Measurements from ENCODE around the gene TES. TPM values are rescaled to one million over a fixed set of nuclear protein-coding genes. Genes with fewer than 3 reads are reported as not detected.

The TES gene
- total and polyA plus RNA-seq, 12 donors: 9.4 to 38.5 (median 16.9) TPM

GRCh38 chr7:116177009-116177408 lies 33.3 kb upstream of the TES start:
- ATAC-seq: no peak
- DNase-seq: no peak
- Histone ChIP-seq H3K4me3 (no peak overlapping the region), H3K27ac (no peak overlapping the region), H3K4me1 (no peaks in the 10 kb centered on the region), H3K9me3 (peaks cover 0 to 10% (median 0%) of the 10 kb centered on the region in 11 donors), H3K36me3 (no peaks in the 10 kb centered on the region), H3K27me3 (no peaks in the 10 kb centered on the region)
- 75 to 76% methylated on average over 3 of the region's 3 CpGs for WGBS, 2 donors
- TF ChIP-seq CTCF (IDR thresholded peaks at IDR 0.05): no peak
- intact Hi-C loops (cut with DNase I): loop anchor here in 6 of 10 donors (5.0 to 10.0 kb wide), 6 partner anchors 410 to 638 kb away; no protein-coding TSS in a partner anchor

GRCh38 chr7:116180302-116180701 lies 30.0 kb upstream of the TES start:
- ATAC-seq: peak in 6 of 8 donors; percentile 42 to 78 (median 58)
- TF ChIP-seq CTCF (IDR thresholded peaks at IDR 0.05): peak; percentile 61 to 88 (median 79)
- no peaks in the 10 kb centered on the region for H3K4me1 ChIP-seq
- H3K27ac ChIP-seq: no peak overlapping the region
- peak in 1 of 2 donors; percentile 14 for DNase-seq
- no peaks in the 10 kb centered on the region for H3K36me3 ChIP-seq
- intact Hi-C loops (cut with DNase I): loop anchor here in 9 of 10 donors (1.0 to 10.0 kb wide), 7 partner anchors 52 to 407 kb away; no protein-coding TSS in a partner anchor
- peaks cover 0 to 15% (median 4%) of the 10 kb centered on the region in 11 donors for H3K9me3 ChIP-seq
- WGBS, 2 donors: 46 to 57% methylated on average over 2 of the region's 2 CpGs
- no peak overlapping the region for H3K4me3 ChIP-seq
- H3K27me3 ChIP-seq: no peaks in the 10 kb centered on the region

- Histone ChIP-seq H3K27ac (no peak overlapping the region), H3K9me3 (peaks cover 0 to 14% (median 4%) of the 10 kb centered on the region in 11 donors), H3K4me3 (no peak overlapping the region), H3K27me3 (no peaks in the 10 kb centered on the region), H3K4me1 (no peaks in the 10 kb centered on the region), H3K36me3 (no peaks in the 10 kb centered on the region)
- intact Hi-C loops (cut with DNase I): loop anchor here in 6 of 10 donors (5.0 to 10.0 kb wide), 4 partner anchors 50 to 405 kb away; no protein-coding TSS in a partner anchor
- no peak for DNase-seq
- 94 to 95% methylated on average over 30 of the region's 30 CpGs for WGBS, 2 donors
- no peak for TF ChIP-seq CTCF (IDR thresholded peaks at IDR 0.05)
- ATAC-seq: no peak
These were observed 28.3 kb upstream of the TES start for GRCh38 chr7:116182023-116182422.

- 91 to 94% methylated on average over 6 of the region's 6 CpGs for WGBS, 2 donors
- Histone ChIP-seq H3K27ac (no peak overlapping the region), H3K4me1 (no peaks in the 10 kb centered on the region), H3K9me3 (peaks cover 0 to 22% (median 5%) of the 10 kb centered on the region in 11 donors), H3K4me3 (no peak overlapping the region), H3K27me3 (no peaks in the 10 kb centered on the region), H3K36me3 (no peaks in the 10 kb centered on the region)
- intact Hi-C loops (cut with DNase I): loop anchor here in 1 of 10 donors (10.0 kb wide), 1 partner anchor 399 kb away; no protein-coding TSS in a partner anchor
- ATAC-seq (no peak), DNase-seq (no peak)
- TF ChIP-seq CTCF (IDR thresholded peaks at IDR 0.05): no peak
These were observed 24.9 kb upstream of the TES start for GRCh38 chr7:116185450-116185849.
